Measurements from ENCODE around the gene CTTNBP2.

The CTTNBP2 gene

DNA sequence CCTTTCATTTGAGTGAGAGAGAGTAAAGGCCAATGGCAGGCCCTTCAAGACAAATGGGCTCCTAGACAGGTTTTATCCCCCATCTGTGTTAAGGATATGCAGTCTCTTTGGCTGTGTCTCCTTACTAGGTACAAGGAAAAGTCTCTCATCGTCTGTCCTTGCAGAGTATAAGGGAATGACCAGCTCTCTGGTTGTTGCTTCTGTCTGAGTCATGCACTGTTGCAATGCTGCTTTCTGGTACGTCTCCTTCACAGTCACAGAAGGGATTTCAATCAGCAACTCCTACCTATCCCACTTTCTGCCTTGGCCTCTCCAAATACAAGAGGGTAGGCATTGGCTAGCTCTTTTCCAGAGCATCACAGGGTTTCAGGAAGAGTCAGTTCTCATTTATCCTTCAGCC is 48.1 kb downstream of the CTTNBP2 start:
- DNase-seq (ENCODE audit: low read depth), result peak; percentile 28

DNA sequence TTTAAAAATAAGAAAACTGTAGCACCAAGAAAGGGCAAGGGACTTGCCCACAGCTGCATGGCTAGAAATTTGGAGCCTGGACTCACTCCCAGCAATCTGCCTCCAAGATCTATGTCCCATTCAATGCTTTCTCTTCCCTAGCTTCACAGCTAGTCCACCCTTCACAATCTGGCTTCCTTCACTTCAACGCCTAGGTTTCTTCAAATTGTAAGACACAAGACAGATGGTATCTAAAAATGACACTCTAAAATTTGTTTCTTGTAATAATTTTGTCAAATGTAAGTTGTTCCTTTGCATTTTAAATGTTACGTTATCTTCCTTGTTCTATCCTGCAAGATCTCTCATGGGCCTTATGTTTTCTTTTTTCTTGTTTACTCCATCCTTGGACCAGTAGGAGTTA is 48.6 kb downstream of the CTTNBP2 start:
- DNase-seq (ENCODE audit: low read depth), result no peak

DNA sequence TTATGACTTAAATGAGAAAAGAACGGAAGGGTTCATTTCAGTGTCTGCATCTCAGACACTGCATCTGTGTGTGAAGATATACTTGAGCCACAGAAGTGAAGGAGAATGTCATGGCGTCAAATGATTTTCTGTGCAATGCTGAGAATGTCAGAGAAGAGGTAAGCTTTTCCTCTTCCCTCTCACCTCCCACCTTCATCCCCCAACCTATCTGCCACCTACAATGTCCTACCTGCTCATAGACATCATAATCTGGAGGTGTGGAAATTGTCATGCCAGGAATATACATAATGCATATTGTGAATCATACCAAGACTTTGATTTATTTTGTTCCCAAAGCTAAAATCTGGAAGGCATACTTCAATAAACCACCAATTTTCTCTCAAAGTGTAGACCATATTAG is 53.7 kb downstream of the CTTNBP2 start:
- no peak for DNase-seq (ENCODE audit: low read depth)

DNA sequence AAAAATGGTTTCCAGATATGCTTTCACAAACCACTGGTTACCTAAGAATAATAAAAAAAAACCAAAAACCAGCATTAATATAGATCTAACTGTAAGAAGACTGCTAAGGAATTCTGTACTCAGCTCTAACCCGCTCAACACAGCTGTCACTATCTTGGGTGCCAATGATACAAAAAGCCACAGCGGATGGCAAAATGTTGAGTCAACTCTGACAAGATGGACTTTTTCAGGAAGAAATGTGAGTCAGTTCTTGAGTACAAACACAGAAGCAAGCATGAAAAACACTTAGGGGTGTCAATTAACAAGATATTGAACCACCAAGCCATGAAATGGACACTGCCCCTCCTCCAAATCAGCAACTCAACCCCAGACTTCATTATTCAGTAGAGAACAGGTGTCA is 55.0 kb downstream of the CTTNBP2 start:
- no peak for DNase-seq (ENCODE audit: low read depth)

DNA sequence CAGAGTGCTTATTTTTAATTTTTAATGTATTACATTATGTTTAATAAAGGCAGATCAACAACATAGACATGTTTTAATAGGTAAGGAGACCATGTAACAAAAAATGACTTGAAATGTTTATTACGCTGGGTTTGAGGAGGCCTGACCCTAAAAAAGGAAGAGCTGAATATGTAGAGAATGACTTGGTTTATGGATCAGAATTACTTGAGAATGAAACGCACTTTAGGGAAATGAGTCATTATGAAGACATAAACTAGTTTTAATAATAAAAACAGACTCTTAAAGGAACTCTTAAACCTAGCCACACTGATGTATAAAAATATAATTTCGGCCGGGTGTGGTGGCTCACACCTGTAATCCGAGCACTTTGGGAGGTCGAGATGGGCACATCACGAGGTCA is 56.5 kb downstream of the CTTNBP2 start:
- DNase-seq (ENCODE audit: low read depth), result peak; percentile 11

DNA sequence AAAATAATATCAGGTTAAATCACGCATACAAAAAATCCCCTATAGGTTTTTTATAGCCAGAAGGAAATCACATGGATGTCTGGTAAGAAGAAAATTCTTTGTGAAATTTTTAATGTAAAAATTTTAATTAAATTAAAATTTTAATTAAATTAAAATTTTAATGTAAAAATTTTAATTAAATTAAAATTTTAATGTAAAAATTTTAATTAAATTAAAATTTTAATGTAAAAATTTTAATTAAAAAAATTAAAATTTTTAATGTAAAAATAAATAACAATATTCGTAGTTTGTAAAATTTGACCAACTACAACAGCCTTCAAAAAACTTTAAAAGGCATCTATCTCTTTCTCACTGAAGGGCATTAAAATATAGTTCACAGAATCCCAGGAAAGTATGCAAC is 61.5 kb downstream of the CTTNBP2 start:
- no peak for DNase-seq (ENCODE audit: low read depth)

DNA sequence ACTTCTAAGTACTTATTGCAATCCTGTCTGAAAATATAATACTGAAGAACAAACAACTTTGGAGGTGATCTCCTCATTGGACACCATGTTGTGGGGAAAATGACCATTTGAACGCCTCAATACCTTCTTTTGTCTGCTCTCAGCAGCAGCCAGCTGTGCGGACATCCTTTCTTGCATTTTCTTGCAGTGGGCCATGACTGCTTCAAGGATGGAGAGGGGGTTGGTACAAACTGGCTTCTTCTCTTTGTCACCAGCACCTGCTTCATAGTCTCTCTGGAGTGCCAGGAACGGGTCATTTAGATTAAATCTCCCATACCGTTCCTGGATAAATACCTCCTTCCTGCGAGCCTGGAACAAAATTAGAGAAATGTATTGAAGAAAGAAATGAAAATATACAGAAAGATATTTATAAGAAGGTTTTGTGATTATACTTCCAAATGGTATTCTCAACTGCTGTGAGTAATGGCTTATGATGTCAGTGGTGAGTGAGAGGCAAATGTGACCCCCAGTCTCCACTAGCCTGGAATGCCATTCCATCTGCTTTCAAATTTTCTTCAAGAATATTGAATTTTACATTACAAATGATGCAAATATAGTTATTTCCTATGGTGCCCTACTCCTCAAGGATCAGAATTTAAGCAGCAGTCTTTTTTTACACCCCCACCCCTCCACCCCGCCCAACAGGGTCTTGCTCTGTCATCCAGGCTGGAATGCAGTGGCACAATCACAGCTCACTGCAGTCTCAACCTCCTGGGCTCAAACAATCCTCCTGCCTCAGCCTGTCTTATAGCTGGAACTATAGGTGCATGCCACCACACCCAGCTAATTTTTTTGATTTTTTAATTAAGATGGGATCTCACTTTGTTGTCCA is 62.4 kb downstream of the CTTNBP2 start:
- peak; percentile 52 for DNase-seq (ENCODE audit: low read depth)

DNA sequence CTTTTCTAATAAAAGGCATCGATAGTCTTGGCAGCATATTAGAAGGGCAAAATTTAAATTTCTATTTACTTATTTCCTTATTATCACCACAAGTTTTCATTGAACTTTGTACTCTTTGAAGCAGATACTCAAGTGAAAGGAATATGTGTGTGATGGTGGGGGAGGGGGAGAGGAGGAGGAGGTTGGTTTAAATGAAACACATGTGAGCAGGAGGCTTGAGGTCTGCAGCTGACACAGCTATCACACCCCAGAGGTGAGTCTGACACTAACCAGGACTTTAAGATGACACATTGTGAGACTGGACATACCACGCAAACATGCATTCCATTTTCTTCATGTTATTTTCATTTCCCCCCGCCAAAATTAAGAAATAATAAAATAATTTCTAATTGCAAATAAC is 63.3 kb downstream of the CTTNBP2 start:
- DNase-seq (ENCODE audit: low read depth), result no peak

DNA sequence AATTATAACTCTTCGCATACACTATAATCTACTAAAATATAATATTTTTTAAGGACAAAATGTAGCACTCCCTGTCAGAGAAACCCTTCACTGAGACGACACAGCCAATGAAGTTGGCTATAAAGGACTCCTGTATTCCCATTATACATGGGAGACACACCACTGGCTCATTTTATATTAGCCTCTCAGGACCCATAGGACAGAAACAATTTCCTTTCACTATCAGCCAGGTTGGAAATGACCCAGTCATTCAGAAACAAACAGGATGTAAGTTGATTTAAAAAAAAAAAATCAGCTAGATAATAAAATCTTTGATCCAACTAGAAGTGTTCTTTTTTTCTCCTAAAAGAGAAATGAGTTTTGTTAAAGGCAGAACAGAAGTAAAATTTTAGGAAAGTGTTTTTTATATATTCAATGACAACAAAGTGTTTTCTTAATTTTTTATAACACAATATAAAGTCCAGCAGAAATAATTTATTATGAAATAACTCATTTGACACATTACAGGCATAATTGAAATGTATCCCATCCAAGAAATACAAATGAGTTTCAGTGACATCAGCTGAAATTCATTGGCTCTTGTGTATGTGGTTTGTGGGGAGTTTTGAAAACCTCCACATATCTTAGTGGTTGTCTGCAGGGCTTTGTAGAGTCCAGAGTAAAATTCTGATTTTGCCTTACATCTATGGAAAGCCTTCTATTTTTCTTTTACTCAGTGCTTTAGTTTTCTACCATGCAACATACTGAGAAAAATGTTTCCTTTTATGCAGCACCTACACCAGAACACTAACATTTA is 64.1 kb downstream of the CTTNBP2 start:
- DNase-seq (ENCODE audit: low read depth), result peak; percentile 9

DNA sequence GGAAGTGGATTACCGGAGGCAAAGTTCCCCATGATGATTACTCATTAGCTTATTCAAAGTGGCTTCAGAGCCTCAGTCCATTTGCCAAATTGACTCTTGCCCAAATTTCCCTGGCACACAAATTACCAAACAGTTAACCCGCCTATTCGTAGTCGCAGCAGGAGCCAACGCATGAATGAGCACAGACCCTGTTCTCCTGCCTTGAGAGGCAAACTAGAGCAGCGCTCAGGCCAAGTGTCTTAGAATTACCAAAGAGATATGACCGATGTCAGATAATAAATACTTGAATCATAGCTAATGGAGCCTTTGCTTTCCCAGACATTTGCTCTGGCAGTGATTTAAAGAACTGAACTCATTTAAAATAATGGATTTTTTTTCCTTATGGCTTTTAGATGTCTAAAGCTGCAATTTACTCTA is 64.9 kb downstream of the CTTNBP2 start:
- no peak for DNase-seq (ENCODE audit: low read depth)

DNA sequence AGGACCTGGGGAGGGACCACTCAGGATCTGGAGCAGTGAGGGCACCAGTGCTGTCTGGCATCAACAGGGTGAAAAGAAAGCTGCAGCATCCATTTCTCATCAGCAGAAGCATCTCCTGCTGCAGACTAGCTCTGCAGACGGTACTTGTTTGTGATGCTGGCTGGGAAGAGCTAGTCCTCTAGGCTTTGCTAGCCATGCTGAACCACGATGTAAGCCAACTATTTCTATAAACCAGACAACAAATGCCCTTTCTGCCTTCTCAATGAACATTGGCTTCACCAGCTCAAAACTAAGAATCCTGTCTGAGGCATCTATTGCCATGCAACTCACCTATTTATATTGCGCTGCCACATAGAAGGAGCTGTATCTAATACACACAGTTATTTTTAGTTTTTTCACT is 65.6 kb downstream of the CTTNBP2 start:
- no peak for DNase-seq (ENCODE audit: low read depth)

DNA sequence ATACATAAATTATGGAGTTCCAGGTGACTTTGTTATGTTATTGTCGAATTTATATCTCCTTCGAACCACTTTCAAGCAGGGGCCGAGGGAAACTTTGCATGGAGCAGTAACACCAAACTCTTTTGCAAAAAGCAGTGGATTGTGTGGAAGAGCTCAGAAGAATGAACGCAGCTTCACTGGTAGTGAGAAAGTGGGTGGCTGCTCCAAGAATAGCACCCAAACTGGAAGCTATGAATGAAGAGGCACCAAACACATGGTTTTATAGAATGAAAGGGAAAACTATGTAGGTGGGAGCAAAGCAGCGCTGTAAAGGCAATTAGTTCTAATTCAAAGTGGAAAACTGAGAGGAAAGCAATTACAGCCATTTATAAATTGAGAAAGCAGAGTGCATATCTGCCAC is 67.2 kb downstream of the CTTNBP2 start:
- no peak for DNase-seq (ENCODE audit: low read depth)

DNA sequence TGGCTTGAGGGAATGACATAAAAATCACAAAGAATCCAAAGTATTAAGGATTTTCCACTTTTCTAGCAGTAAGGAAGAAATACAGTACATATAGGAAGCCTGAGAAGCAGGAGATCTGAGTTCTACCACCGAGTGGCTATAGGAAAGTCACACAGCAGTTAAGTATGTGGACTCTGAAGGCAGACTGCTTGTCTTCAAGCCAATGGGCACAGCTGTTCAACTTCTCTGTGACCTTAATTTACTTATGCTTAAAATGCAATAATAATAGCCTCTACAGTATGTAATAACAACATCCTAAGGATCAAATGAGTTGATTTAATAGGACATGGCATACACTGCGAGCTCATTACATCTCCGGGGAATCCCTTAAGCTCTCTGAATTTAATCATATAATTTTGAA is 68.0 kb downstream of the CTTNBP2 start:
- no peak for DNase-seq (ENCODE audit: low read depth)

DNA sequence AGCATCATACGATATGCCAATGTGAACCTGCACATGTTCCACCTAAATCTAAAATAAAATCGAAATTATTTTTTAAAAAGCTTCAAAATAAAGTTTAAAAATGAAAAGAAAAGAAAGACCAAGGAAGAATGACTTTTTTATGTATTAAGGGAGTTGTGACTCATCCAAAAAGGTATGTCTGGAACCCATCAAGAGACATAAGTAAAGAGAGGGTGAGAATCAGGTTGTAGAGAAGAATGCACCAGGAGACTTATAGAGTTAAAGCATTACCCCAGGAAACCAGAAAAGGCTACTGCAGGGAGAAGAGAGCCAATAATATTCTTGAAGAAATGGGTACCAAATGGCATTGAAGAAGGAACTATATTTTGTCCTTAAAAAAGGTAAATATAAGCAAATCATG is 69.8 kb downstream of the CTTNBP2 start:
- DNase-seq (ENCODE audit: low read depth), result no peak

DNA sequence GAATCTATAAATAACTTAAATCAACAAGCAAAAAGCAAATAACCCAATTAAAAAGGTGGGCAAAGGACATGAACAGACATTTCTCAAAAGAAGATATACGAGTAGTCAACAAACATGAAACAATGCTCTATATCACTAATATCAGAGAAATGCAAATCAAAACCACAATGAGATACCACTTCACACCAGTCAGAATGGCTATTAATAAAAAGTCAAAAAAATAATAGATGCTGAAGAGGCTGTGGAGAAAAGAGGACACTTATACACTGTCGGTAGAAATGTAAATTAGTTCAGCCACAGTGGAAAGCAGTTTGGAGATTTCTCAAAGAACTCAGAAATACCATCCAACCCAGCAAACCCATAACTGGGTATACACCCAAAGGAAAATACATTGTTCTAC is 70.6 kb downstream of the CTTNBP2 start:
- no peak for DNase-seq (ENCODE audit: low read depth)

DNA sequence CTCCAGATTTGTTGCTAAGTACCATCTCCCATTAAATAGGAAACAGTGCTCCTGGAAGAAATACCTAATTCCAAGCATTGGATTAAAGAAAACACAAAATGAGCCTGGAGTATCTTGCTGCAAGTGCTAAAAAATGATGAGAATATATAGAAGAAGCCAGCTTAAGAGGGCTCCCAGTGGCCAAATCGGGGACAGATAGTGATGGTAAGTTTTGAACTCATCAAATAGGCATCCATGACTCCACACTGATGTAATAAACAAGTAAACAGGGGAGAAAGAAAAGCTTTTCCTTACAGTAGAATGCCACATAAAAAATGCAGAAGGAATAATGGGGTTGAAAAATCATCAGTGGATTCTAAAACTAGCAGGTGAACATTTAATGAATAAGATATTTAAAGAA is 72.4 kb downstream of the CTTNBP2 start:
- DNase-seq (ENCODE audit: low read depth), result no peak

DNA sequence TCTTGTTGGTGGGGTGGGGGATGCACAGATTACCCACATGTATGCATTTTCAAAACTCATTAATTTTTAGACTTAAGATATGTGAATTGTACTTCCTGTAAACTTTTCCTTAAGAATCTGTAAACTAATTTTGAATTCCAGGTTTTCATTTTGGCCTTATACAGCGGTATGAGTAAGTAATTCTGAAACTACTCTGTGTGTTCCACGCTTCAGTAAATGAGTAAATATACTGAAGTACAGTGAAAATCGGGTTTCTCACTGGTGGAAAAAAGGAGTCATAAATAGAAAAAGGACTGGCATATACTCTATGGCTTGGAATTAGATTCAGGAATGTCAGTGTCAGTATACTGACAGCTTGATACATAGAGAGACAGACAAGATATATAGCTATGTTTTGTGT is 72.8 kb downstream of the CTTNBP2 start:
- no peak for DNase-seq (ENCODE audit: low read depth)

DNA sequence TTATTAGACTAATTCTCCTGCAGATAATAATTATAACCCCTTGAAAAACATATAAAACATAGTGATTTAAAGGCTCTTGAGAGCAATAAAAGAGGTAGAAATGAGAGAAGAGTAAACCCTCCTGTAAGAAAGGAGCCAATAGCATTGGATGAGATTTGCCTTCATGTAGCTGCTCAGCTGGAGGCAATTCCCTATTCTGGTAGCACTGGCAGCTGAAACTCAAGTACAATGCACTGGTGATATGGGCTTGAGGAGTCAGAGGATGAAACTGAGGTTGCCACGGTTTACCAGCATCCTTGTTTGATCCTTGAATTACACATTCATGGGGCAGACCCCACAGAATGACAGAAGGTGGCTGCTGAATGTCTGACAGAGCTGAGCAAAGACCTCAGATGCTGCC is 76.4 kb downstream of the CTTNBP2 start:
- DNase-seq (ENCODE audit: low read depth), result no peak

DNA sequence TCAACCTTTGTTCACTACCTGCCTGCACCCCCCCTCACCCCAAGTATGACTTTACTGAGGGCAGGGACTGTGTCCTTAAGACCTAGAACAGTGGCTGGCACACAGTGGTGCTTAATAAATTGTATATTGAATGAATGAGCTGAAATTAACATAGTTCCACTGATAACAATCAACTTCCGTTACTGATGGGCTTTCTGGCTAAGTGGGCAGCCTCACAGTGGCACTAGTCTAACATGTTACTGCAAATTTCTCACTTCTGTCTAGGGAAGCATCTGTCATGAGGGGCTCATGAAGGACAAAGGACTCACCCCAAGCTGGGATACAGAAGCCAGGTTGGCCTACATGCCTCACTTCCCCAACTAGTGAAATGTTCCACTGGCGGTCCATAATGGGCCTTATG is 79.3 kb downstream of the CTTNBP2 start:
- DNase-seq (ENCODE audit: low read depth), result no peak

DNA sequence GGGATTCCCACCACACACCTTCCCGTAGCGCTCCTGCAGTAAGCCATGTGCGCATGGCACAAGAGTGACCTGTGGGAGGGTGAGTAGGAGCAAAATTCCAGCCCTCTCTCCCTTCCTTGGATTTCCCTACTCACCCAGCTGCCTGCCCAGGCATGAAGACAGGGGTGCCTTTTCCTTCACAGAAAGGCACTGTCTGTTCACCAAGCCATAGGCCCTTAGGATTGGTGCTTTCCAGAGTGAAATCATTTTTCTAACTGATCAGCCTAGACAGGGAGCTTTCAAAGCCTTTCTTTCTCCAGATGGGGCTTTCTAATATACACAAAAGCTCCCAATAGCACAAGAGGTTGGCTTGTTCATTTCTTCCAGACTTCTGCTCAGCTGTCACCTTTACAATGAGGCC is 79.7 kb downstream of the CTTNBP2 start:
- no peak for DNase-seq (ENCODE audit: low read depth)

DNA sequence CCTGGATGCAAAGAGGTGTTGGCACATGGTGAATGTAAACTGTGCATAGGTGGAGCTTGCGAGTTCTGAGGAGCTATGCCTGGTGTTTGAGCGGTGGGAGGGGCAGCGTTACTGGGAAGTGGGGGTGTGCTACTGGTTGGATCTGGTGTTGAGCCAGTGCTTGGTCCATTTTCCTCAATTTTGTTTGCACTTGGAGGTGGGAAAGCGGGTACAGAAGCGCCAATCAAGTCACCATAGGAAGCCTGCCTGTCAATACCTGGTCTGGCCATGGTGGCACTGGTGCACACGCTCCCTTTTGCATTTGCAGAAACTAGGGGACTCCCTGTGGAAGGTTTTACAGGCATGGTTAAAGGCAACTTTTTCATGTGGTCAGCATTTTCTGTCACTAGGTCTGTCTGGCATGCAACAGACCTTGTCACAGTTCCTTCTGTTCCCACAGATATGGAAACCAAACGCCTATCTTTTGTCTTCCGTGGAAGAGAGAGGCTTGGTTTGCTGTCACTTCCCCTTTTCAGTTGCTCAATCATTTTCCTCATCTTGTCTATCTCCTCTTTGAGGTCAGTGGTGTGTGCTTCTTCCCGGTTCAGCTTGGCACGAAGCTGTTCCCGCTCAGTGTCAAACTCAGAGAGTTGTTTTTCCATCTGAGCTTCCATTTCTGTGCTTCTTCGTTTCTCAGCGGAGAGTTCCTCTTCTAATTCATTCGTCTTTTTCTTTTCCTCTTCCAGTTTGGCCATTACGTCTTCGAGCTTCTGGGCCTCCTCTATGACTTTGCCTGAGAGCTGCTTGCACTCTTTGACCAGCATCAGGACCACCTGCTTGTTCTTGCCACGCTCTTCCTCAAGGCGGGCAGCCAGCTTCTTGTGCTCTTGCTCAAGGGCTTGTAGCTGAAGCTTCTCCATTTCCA is 81.1 kb downstream of the CTTNBP2 start:
- no peak for DNase-seq (ENCODE audit: low read depth)

DNA sequence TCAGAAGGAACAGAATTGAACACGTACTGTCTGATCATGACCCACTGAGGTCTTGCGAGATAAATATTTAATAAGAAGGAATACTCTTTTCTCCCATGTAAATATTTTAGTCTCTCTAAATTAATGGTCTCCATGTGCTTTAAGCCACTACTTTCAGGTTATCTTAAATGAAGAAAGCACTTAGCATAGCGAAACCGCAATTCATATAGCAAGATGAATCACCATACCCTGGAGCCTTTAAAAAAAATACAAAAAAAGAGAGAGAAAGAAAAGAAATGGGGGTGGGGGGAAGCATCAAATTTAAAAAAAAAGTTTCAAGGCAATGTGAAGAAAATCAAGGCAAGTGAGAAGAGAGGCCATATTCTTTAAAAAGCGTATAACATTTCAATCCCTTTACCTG is 82.5 kb downstream of the CTTNBP2 start:
- DNase-seq (ENCODE audit: low read depth), result no peak
